Gastrocnemius medialis (tissue), 4 donors: ENCODE data around the gene DDX5. TPM values are rescaled to one million over a fixed set of nuclear protein-coding genes. Genes with fewer than 3 reads are reported as not detected.
A peak's percentile ranks its signal among the peaks of the same experiment; 100 is the strongest.

ENCODE experiments used
- ATAC-seq, 2 donors: fragments of 150-250 bp; one replicate each; pipeline ENCODE4 v1.9.1; 2016
- DNase-seq, 2 donors: peaks; one replicate each; pipeline ENCODE4 v3.0.0-alpha.2; 2019
- H3K27ac ChIP-seq, 4 donors: fragments of 200-600 bp; sonication (generic); 1 replicate in 1 of 4; 2 replicates in 3 of 4; pipeline ENCODE4 v1.5.1; 2016 to 2018; ENCODE audit warnings: mild to moderate bottlenecking in 2 of 4, moderate library complexity in 1 of 4
- H3K27me3 ChIP-seq, 3 donors: fragments of 200-600 bp; sonication (generic) in 2 of 3; 1 replicate in 1 of 3; 2 replicates in 2 of 3; pipeline versions ENCODE4 v1.5.1 to v1.6.0; 2016 to 2019; ENCODE audit warnings: mild to moderate bottlenecking in 1 of 3, moderate library complexity in 1 of 3
- H3K36me3 ChIP-seq, 2 donors: fragments of 200-600 bp; sonication (generic) in 1 of 2; one replicate each; pipeline ENCODE4 v1.5.1; 2017 to 2018
- H3K4me1 ChIP-seq, 2 donors: fragments of 200-600 bp; sonication (generic) in 1 of 2; one replicate each; pipeline ENCODE4 v1.5.1; 2016 to 2017; ENCODE audit warnings: mild to moderate bottlenecking in 2 of 2
- H3K4me3 ChIP-seq, 4 donors: fragments of 200-600 bp; sonication (generic) in 3 of 4; 1 replicate in 1 of 4; 2 replicates in 3 of 4; pipeline ENCODE4 v1.5.1; 2016 to 2019; ENCODE audit warnings: mild to moderate bottlenecking in 2 of 4
- H3K9me3 ChIP-seq, 3 donors: fragments of 200-600 bp; sonication (generic) in 2 of 3; 1 replicate in 1 of 3; 2 replicates in 2 of 3; pipeline ENCODE4 v1.5.1; 2016 to 2019
- POLR2A ChIP-seq, 2 donors: fragments of 450-650 bp; IDR thresholded peaks; one replicate each; pipeline ENCODE4 v1.6.1; 2017; ENCODE audit warnings: antibody characterized with exemption in 2 of 2, mild to moderate bottlenecking in 2 of 2, moderate library complexity in 2 of 2
- in situ Hi-C, 4 donors: fragments of 200-750 bp; cut with MboI; loops; one replicate each; pipeline versions ENCODE4 v1.15.0 to v1.8.0; 2017; ENCODE audit warnings: low sequenced_read_pairs in 4 of 4
- intact Hi-C: fragments of 100-400 bp; cut with DNase I; formaldehyde crosslinking; loops from one replicate; pipeline ENCODE4 v1.15.1; 2023; ENCODE audit warnings: low total_unique reads
- total RNA-seq, 4 donors: library from RNA; depleted of rRNA; stranded (reverse); fragments of >200 nt; gene quantifications; one replicate each; pipeline versions ENCODE4 v1.1.0 to v1.2.3, GENCODE V29; 2016
- TF ChIP-seq, protein P1 (sequence below), 5 experiments: fragments of 450-650 bp in 3 of 5; fragments of 200-600 bp in 2 of 5; sonication (generic) in 2 of 5; IDR thresholded peaks in 4 of 5; conservative IDR thresholded peaks in 1 of 5; 1 replicate in 4 of 5; 2 replicates in 1 of 5; pipeline ENCODE4 v1.5.1; 2016 to 2019; ENCODE audit warnings: antibody characterized with exemption in 5 of 5, mild to moderate bottlenecking in 3 of 5, moderate library complexity in 3 of 5

The DDX5 gene
- total RNA-seq, 4 donors from 2014 or later = 450 to 771 (median 541) TPM

DNA sequence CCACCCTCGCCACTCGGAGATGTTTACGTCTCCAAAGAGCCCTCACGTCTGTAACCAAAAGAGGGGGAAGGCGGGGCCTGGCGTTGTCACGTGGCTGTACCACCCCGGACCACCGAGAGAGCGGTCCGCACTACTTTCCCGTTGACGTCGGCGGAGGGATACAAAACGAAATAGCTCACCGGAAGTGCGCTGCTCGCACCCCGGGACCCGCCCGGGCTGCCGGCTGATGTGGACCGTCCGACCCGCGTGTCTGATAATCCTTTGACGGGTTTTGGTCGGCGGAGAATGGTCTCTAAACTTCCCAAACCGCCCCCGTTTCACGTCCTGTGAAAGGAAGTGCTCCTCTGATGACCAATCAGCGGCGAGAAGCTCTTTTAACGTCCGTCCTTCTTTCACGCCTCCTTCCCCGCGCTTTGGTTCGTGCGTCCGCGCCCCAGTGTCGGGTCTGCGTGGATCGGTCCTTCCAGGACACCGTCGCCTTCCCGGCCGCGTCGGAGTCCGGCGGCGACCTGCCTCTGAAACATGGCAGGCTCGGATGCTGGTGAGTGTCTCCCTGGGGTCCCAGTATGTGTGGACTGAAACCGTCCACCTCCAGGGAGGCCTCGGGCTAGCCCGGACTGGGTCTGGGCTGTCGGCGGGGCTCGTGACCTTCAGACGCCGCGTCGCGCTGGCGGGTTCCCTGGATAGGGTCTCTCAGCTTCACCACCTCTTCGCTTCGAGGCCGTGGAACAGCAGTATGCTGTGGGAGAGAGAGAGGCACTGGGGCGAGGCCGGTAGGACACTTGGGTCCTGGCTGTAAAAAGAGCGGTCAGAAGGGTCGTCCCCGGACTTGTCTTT lies 705 bp upstream of the DDX5 start, which contains the start of gene CEP95:
Gene CEP95 (plus strand): TSS at position 402 of the 837 bp plus-strand sequence. CDS start 121 bp downstream, at position 523.
- H3K9me3 ChIP-seq = no peaks in the 10 kb centered on the region
- intact Hi-C loops = loop anchor here (1.0 to 10.0 kb wide), 6 partner anchors 9 to 1056 kb away; partner anchors contain the start of genes AXIN2, FTSJ3, POLG2 and PSMC5
- ATAC-seq (peak; percentile 81 to 83), DNase-seq (peak; percentile 94 to 97)
- no peaks in the 10 kb centered on the region for H3K27me3 ChIP-seq
- in situ Hi-C loops = loop anchor here in 2 of 4 donors (10.0 to 25.0 kb wide), 2 partner anchors 138 to 669 kb away; partner anchors contain the start of genes FTSJ3 (in 1 of the 2), PSMC5 (in 1 of the 2) and SMARCD2 (in 1 of the 2)
- peak within 1 kb of the TSS; percentile 89 to 98 (median 96) for H3K4me3 ChIP-seq
- H3K27ac ChIP-seq = peak within 1 kb of the TSS; percentile 97 to 100 (median 99)
- H3K36me3 ChIP-seq = peaks cover 7 to 57% of the 10 kb centered on the region in 2 donors
- TF ChIP-seq, protein P1, sequence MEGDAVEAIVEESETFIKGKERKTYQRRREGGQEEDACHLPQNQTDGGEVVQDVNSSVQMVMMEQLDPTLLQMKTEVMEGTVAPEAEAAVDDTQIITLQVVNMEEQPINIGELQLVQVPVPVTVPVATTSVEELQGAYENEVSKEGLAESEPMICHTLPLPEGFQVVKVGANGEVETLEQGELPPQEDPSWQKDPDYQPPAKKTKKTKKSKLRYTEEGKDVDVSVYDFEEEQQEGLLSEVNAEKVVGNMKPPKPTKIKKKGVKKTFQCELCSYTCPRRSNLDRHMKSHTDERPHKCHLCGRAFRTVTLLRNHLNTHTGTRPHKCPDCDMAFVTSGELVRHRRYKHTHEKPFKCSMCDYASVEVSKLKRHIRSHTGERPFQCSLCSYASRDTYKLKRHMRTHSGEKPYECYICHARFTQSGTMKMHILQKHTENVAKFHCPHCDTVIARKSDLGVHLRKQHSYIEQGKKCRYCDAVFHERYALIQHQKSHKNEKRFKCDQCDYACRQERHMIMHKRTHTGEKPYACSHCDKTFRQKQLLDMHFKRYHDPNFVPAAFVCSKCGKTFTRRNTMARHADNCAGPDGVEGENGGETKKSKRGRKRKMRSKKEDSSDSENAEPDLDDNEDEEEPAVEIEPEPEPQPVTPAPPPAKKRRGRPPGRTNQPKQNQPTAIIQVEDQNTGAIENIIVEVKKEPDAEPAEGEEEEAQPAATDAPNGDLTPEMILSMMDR (IDR thresholded peaks at IDR 0.05 in 4 of 5, conservative IDR thresholded peaks at IDR 0.05 in 1 of 5) = no peak
- peak; percentile 82 to 83 for TF ChIP-seq POLR2A (IDR thresholded peaks at IDR 0.05)
- peaks cover 36 to 40% of the 10 kb centered on the region in 2 donors for H3K4me1 ChIP-seq

DNA sequence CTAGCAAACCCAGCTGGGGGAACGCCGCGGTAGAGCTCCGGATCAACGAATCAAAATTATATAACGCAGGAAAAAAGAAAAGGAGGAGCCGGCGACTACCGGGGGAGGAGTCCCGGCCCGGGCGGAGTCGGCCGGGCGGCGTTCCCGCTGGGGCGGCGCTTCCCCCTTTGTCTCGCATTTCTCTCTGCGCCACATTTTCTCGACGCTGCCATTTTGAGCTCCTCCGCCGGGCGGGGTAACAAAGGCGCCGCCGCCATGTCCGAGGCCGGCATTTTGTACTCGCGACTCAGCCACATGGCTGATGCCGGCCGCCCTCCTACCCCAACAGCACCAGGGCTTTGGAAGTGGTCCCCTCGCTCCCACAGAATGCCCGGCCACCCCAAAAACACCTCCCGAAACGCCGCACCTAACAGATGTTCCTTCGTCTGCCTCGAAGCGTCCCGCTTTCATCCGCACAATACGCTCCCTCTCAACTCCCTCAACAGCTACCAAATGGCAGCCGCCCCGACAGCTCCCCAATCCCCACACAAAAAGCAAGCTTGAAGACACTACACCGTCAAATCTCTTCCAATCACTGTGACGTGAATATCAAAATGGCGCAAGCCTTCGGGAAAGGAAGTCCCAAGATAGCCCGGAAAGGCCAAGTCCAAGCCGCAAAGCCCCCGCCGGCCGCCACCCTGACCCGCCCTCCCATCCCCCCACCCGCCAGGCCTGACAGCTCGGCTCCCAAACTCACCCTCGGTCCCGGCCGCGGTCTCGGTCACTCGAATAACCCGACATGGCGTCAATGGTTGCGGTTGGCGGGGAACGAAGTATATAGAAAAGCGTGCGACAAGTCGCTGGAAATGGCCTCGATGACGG lies 519 bp downstream of the DDX5 start:
- in situ Hi-C loops (loop anchor here in 2 of 4 donors (10.0 to 25.0 kb wide), 2 partner anchors 139 to 668 kb away; partner anchors contain the start of genes FTSJ3 (in 1 of the 2), PSMC5 (in 1 of the 2) and SMARCD2 (in 1 of the 2)), intact Hi-C loops (loop anchor here (1.0 to 10.0 kb wide), 6 partner anchors 8 to 1057 kb away; partner anchors contain the start of genes AXIN2, FTSJ3, POLG2 and PSMC5)
- ATAC-seq (peak; percentile 59 to 60), DNase-seq (peak; percentile 84 to 91)
- peaks cover 7 to 57% of the 10 kb centered on the region in 2 donors for H3K36me3 ChIP-seq
- no peaks in the 10 kb centered on the region for H3K27me3 ChIP-seq
- peak overlapping the region; percentile 89 to 98 (median 96) for H3K4me3 ChIP-seq
- H3K9me3 ChIP-seq = no peaks in the 10 kb centered on the region
- peaks cover 36 to 40% of the 10 kb centered on the region in 2 donors for H3K4me1 ChIP-seq
- TF ChIP-seq, protein P1 (IDR thresholded peaks at IDR 0.05 in 4 of 5, conservative IDR thresholded peaks at IDR 0.05 in 1 of 5) = peak in 2 of 5 experiments; percentile 3 to 17
- peak; percentile 71 to 86 for TF ChIP-seq POLR2A (IDR thresholded peaks at IDR 0.05)
- H3K27ac ChIP-seq = peak overlapping the region; percentile 97 to 100 (median 99)

DNA sequence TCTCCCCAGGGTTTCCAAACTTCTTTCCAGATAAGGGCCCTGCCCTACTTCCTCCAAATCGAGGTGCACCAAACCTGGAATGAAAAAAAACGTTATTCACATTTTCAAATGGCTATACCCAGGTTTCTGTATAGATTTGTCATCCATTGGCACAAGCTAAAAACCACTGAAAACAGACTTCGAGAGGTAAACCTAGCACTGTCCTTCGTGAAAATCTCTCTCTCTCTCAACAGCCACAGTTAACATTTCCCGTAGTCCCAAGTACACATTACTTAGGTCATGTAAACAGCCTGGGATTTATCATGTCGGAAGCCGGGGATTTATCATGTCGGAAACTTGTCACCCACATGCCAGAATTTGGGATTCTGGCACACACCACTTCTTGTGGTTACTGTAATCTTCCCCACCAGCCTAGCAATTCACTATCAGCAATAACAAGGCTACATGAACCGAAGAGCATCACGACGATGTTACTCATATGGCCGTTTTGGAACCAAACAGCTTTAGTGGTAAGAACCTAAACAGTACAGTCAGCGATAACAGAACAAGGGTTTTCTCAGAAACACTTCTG lies 1.2 kb downstream of the DDX5 start:
- in situ Hi-C loops = loop anchor here in 2 of 4 donors (10.0 to 25.0 kb wide), 2 partner anchors 140 to 668 kb away; partner anchors contain the start of genes FTSJ3 (in 1 of the 2), PSMC5 (in 1 of the 2) and SMARCD2 (in 1 of the 2)
- Histone ChIP-seq H3K27ac (peak overlapping the region; percentile 97 to 100 (median 99)), H3K27me3 (no peaks in the 10 kb centered on the region), H3K4me1 (peaks cover 40% of the 10 kb centered on the region in 2 donors), H3K9me3 (no peaks in the 10 kb centered on the region), H3K4me3 (peak overlapping the region; percentile 89 to 98 (median 96)), H3K36me3 (peaks cover 7 to 57% of the 10 kb centered on the region in 2 donors)
- DNase-seq = no peak
- intact Hi-C loops = loop anchor here (5.0 to 10.0 kb wide), 5 partner anchors 157 to 1057 kb away; partner anchors contain the start of genes AXIN2, FTSJ3, PSMC5 and SMARCD2
- ATAC-seq = no peak
- TF ChIP-seq, protein P1 (IDR thresholded peaks at IDR 0.05 in 4 of 5, conservative IDR thresholded peaks at IDR 0.05 in 1 of 5) = no peak
- TF ChIP-seq POLR2A (IDR thresholded peaks at IDR 0.05) = no peak
